ENCODE results near the gene JAM3. TPM values are rescaled to one million over a fixed set of nuclear protein-coding genes. Genes with fewer than 3 reads are reported as not detected.

Gene JAM3
- total and polyA plus RNA-seq, 10 of the 15 experiments (the other 5 are each of a cell fraction or from before 2014, with no cell fraction given) = 0.04 to 1.1 (median 0.32) TPM; not detected in 1

GRCh38 chr11:134142536-134142935 lies 73.7 kb downstream of the JAM3 start:
- intact Hi-C loops (cut with micrococcal nuclease; ENCODE audit: unreplicated experiment) (no loop called here), in situ Hi-C loops (cut with MboI) (loop anchor here (5.0 kb wide), 2 partner anchors 90 to 215 kb away; no protein-coding TSS in a partner anchor)
- Histone ChIP-seq H3K36me3 (ENCODE audit: control insufficient read depth in 2 of 2, insufficient read depth in 2 of 2, low read length in 1 of 2) (no peaks in the 10 kb centered on the region), H3K4me2 (ENCODE audit: control insufficient read depth, insufficient read depth) (no peak overlapping the region), H3K27me3 (replicated peaks in 1 of 2; ENCODE audit: control insufficient read depth in 2 of 2, insufficient read depth in 2 of 2, low read length in 1 of 2) (no peaks in the 10 kb centered on the region), H3K4me3 (no peak overlapping the region), H3K27ac (ENCODE audit: control insufficient read depth, insufficient read depth) (no peak overlapping the region), H4K20me1 (ENCODE audit: control insufficient read depth, insufficient read depth) (no peaks in the 10 kb centered on the region), H3K9me3 (replicated peaks; ENCODE audit: control insufficient read depth, insufficient read depth, low read length) (no peaks in the 10 kb centered on the region), H3K9ac (ENCODE audit: control insufficient read depth, insufficient read depth, low read length) (no peak overlapping the region), H3K79me2 (ENCODE audit: control insufficient read depth, insufficient read depth, low read length) (no peaks in the 10 kb centered on the region), H3K4me1 (ENCODE audit: control insufficient read depth, insufficient read depth, low read length) (no peaks in the 10 kb centered on the region), H2AFZ (ENCODE audit: control insufficient read depth, low read depth, low read length) (no peak overlapping the region)
- SMC1A ChIA-PET (ENCODE audit: uncharacterized antibody, unreplicated experiment) = no interaction called here
- ATAC-seq (no peak), DNase-seq (ENCODE audit: low read depth, low spot score) (no peak), FAIRE-seq (no peak)
- no TSS peak for BruUV-seq (replicated peaks)
- CTCF ChIA-PET = interaction anchor here (1.5 kb wide), 1 partner anchor 92 kb away, joined by 3 read pairs; no protein-coding TSS in a partner anchor
- POLR2A ChIA-PET = no interaction called here
- RAD21 ChIA-PET (ENCODE audit: unreplicated experiment) = no interaction called here
- 73% methylated on average over 6 of the region's 6 CpGs for WGBS (ENCODE audit: insufficient coverage, insufficient replicate concordance, low lambda C conversion rate, missing lambda C conversion rate)
- TF ChIP-seq ZNF592 (IDR thresholded peaks at IDR 0.05) (no peak), IRF4 (IDR thresholded peaks at IDR 0.05; ENCODE audit: low read depth, low read length) (no peak), ASH2L (IDR thresholded peaks at IDR 0.05; ENCODE audit: borderline replicate concordance, low read depth) (no peak), HDGF (IDR thresholded peaks at IDR 0.05) (no peak), BRCA1 (IDR thresholded peaks at IDR 0.05; ENCODE audit: low read depth, low read length) (no peak), ESRRA (IDR thresholded peaks at IDR 0.05; ENCODE audit: low read length) (no peak), FOXM1 (IDR thresholded peaks at IDR 0.05; ENCODE audit: low read depth, low read length) (no peak), SMC3 (IDR thresholded peaks at IDR 0.05; ENCODE audit: borderline replicate concordance, low read length) (no peak), E2F8 (IDR thresholded peaks at IDR 0.05; ENCODE audit: low read depth, partially characterized antibody) (no peak), EP300 (IDR thresholded peaks at IDR 0.05; ENCODE audit: borderline replicate concordance in 1 of 2, control insufficient read depth in 1 of 2, low read depth in 2 of 2, low read length in 2 of 2) (no peak), YY1 (IDR thresholded peaks at IDR 0.05; ENCODE audit: low read depth, low read length) (no peak), CBX5 (IDR thresholded peaks at IDR 0.05; ENCODE audit: low read depth) (no peak), WRNIP1 (IDR thresholded peaks at IDR 0.05; ENCODE audit: borderline replicate concordance, low read depth, low read length) (no peak), PRDM15 (CRISPR knock-in tag; IDR thresholded peaks at IDR 0.05) (no peak), ATF7 (IDR thresholded peaks at IDR 0.05; ENCODE audit: low read depth) (no peak)

Measured in GM12878 (cell line).